ENCODE results near the gene VPS45.
"Not testable (repeated sequence)": the region's sequence is repeated elsewhere in the genome, so short reads cannot be mapped to it uniquely, and the experiment has no call there.

The VPS45 gene

GRCh38 chr1:150135400-150135799 is 67.8 kb downstream of the VPS45 start:
- DNase-seq, result not testable (repeated sequence)

DNA sequence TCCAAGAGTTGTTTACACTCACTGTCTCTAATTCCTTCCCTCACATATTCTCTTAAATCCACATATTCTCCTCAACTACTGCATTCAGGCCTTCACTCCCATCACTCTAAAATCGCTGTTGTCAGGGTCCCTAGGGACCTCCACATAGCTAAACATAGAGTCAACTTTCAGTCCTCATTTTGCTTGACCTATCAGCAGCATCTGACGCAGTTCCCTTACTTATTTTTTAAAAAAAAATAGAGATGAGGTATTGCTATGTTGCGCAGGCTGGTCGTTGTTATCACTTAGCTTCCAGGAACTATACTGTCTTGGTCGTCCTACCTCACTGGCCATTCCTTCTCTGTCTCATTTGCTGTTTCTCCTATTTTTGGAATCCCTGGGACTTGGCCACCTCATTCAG is 70.5 kb downstream of the VPS45 start:
- no peak for DNase-seq

DNA sequence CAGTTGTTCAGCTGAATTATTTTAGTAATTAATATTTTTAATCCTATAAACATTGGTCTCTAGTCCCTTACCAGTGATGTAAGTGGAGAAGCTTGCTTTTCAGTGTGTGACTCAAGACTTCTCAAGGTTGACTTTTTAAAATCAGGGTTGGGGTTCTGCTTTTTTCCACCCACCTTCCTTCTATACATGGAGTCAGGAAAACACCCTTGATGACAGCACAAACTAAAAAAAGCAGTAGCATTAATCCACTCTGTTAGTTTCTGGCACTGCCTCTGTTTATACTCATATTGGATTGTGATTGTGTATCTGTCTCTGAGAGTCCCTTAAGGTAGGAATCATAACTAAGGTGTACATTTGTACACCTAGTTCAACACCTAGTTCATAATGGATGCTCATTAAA is 73.9 kb downstream of the VPS45 start:
- no peak for DNase-seq

- DNase-seq, result no peak
These were observed 74.5 kb downstream of the VPS45 start for GRCh38 chr1:150142083-150142482.

DNA sequence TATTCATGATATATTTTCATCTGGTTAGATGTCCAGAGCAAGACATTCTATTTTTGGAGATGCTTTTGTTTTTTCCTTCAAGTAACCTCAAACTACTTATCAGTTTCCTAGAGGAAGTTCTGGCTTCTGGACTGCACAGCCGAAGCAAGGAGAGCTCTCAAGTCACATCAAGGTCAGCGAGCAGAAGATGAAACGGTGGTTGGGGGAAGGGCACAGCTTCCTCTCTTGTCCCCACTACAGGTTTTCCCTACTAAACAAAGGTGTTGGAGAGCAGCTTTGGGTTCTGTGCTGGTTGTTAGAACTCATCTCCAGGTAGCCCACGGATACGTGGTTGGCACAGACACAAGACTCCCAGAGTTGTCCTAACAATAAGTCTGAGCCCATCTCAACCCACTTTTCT is 77.0 kb downstream of the VPS45 start:
- DNase-seq, result no peak

GRCh38 chr1:150146016-150146415 is 78.4 kb downstream of the VPS45 start:
- DNase-seq, result not testable (repeated sequence)

DNA sequence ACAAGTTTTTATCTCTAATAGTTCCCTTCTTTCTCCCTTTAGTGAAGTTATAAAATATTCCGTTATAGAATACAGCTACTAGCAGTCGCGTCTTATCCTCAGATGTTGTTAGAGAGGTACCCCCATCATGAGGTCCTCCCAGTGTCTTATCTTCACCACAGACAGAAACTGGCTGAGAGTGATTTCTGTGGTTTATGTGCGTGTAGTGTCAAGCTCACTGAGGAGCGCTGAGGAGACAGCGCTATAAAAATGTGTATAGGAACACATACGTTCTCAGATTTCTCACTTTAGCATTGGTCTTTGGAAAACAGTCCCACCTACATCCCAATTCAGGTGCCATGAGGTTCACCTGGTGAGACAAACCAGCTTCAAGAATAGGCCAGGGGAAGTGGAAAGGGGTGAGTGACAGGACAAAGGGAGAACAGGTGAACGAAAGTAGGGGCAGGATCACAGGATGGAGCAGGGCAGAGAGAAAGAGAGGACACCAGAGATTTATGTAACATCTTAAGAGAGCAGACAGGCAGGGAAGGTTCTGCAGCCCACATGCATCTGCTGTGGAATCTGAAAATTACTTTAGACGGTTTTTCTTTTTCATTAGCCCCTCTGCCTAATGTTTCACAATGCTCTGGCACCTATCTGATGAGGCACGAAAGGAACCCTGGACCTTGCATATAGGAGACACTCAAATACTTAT is 79.4 kb downstream of the VPS45 start:
- DNase-seq, result no peak

DNA sequence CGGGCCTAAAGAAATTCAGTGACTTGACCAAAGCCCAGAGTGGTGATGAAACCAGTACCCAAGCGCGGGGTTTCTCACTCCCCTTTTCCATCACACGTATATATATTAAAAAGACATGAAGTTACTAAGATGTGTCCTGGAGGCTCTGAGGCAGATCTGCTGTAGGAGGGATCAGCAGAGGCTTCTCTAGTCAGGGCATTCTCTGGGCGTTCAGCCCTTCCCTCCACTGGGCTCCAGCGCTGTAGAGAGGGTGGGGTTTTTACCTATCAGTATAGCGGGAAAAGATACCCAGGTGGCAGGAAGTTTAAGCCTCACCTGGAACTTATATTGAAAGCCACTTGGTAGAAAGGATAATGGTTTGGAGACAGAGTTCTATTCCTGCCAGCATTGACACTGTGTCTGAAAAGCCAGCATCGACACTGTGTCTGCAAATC is 81.3 kb downstream of the VPS45 start:
- no peak for DNase-seq

DNA sequence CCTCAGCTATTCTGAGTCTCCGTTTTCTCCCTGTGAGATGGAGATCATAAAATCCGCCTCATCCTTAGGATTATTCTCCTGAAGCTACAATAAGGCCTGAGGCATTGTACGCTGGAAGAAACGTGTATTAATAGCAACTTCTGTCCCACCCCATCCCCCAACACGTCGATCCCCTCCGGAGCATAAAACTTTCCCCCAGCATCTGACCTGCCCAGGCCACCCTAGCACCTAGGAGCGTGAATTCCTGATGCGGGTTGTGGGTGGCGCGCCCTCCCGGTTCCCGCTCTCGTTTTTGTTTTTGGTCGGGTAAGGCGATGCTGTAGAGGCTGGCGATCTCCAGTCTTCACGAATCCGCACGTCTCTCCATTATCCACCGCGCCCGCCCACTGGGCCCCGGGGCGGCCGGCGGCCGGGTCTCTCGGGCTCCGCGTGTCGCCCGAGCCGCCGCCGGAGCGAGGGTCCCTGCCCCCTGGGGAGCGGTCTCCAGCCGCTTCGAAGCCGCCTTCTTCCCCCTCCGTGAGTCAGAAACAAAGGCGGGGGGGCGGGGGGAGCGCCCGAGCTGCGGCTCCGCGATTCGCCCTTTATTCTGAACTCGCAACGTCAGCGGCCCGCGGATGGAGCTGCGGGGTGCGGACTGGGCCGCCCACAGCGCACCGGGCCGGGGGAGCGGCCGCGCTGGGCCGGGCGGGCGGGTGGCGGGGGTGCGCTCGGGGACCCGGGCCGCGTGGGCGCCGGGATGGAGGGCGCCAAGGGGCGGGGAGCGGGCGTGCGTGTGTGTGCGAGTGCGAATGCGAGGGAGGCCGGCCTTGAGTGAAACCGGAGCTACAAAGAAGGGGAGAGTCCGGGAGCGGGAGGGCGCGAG is 81.9 kb downstream of the VPS45 start, which contains the start of gene PLEKHO1:
Gene PLEKHO1, plus strand, starts transcription at position 646 of the 862 bp plus-strand sequence. CDS start 342 bp downstream, outside the sequence.
- DNase-seq, result peak; percentile 74

DNA sequence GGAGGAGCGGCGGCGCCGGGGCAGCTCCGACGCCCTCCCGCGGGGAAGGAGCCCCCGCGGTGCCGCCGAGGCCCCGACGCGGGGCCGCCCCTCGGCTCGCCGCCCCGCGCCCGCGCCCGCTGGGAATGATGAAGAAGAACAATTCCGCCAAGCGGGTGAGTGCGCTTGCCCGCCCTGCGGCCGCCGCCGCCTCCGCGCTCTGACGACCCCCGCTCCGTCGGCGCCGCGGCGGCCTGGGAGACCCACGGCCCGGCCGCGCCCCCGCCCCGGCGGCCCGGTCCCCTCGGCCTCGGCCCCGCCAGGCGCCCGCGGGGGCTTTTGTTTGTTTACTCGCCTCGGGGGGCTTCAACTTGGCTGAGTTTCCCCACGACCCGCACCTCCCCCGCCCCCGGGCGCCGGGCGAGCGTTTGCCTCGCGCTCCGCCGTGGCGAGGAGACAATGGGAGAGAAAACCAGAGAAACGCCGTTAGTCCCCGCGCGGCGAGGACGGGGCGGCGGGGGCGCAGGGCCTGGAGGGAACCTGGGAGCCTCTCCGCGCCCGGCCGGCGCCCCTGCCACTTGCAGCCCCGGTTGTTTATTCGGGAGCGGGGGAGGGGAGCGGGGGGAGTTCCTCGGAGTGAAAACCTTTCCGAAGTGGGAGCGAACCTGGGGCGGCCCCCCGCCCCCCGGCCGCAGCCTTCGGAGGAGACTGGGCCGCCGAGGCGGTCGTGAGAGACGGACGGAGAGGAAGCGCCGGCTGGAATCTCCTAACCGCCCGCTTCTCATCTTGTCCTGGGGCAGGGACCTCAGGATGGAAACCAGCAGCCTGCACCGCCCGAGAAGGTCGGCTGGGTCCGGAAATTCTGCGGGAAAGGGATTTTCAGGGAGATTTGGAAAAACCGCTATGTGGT is 82.8 kb downstream of the VPS45 start:
- DNase-seq, result no peak

DNA sequence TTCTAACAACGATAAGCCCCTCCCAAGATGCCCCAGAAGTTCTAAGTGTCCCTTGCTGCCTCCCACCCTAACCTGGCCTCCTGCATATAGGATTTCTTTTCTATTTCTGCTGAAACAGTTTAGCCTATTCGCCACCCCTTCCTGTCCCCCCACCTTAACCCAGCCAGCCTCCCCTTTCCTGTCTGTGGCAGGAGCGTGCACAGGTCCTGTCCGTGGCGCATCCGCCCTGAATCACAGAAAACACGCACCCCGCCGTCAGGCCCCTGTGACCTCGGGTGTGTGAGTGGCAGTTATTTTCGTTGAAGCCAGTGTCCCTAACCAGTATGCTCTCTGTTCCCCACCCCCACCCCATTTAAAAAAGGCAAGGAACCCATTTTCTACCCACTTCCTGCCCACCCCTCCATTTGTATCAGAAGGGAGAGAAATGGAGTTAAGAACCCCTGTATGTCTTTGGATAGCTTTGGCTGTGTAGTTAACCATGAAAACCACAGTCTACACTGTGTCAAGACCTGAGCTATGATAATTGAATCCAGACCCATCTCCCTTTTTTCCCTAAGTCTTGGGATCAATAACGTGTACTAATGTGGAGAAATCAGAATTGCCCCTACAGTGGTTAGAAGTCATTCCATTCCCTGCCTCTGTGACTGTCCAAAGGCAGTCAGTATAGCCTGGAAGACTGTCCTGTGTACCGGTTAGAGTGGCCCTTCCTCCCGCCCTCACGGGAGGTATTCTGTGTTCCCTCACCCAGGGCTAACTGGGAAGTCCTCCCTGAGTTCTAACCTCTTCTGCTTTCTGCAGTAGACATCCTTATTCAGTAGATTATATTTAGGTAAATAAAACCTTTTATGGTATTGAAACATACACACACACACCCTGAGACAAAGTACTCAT is 84.0 kb downstream of the VPS45 start:
- DNase-seq, result peak; percentile 54

DNA sequence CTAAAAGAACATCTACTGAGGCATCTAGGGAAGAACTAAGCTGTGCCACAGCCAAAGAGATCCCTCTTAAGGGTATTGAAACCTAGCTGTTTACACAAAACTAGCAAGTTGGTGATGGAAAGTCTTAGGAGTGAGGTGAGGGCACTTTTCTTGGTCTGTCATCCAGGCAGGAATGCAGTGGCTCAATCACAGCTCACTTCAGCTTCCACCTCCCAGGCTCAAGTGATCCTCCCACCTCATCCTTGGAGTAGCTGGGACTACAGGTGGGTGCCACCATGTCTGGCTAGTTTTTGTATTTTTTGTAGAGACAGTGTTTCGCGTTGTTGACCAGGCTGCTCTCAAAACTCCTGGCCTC is 84.6 kb downstream of the VPS45 start:
- no peak for DNase-seq

DNA sequence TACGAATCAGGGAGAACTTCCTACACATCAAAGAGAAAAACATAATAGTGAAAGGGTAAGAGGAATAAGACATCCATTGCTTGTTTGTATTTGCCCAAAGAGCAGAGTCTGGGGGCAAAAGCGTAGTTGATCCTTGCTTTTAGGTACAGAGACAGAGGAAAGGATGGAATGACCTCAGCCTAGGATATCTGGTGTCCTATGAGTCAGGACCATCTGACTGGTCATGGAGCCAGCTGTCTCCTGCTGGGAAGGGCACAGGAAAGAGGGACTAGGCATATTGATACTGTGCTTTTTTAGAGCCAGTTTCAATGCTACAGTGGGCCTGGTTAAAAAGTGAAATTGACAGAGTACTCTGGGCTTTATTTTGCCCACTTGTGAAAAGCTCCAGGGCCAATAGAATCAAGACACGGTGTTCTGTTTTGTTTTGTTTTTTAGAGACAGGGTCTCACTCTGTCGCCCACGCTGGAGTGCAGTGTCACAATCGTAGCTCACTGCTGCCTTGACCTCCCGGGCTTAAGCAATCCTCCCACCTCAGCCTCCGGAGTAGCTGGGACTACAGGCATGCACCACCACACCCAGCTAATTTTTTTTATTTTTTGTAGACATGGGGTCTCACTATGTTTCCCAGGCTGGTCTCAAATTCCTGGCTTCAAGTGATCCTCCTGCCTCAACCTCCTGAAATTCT is 85.3 kb downstream of the VPS45 start:
- DNase-seq, result no peak

DNA sequence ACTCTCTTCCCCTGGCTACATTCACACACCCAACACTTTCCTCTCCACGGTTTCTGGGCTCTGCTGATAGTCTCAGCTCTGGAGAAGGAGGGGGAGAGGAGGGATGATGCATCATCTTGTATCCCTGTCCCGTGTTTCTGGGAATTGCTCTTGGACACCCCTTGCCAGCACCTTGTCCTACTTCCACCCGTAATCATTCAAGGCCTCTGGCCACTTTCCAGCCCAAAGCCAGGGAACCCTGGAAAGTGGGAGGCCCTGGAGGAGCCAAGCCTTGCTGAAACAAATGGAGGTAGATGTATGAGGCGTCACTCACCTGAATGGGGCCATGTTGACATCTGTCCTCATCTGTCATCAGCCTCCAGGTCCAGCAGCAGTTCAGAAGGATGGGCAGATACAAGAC is 86.6 kb downstream of the VPS45 start:
- no peak for DNase-seq

- DNase-seq, result no peak
These were observed 88.0 kb downstream of the VPS45 start for GRCh38 chr1:150155413-150156071.

DNA sequence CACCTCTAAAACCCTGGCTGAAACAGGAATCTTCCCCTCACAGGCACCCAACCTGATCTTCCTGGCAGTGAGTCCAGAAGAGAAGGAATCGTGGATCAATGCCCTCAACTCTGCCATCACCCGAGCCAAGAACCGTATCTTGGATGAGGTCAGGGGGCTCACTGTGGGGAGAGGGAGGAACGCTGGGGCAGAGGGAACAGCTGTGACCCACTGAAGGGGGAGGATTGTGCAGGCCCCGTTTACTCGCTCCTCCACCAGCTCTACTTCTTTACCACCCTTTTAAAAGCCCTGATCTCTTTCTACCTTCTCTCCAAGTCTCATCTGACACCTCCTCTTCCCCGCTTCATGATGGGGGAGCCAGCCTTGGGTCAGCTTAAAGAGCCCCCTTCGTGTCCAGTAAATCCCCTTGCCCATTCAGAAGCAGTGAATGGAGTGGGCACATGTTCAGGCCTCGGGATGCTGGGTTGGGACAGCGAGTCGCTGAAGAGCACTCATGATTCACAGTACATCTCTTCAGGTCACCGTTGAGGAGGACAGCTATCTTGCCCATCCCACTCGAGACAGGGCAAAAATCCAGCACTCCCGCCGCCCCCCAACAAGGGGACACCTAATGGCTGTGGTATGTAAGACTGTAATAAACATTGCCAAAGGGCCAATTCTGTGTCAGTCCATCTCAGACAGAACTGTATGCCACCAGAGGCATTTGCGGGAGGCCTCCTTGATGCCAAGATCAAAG is 89.5 kb downstream of the VPS45 start:
- DNase-seq, result no peak

DNA sequence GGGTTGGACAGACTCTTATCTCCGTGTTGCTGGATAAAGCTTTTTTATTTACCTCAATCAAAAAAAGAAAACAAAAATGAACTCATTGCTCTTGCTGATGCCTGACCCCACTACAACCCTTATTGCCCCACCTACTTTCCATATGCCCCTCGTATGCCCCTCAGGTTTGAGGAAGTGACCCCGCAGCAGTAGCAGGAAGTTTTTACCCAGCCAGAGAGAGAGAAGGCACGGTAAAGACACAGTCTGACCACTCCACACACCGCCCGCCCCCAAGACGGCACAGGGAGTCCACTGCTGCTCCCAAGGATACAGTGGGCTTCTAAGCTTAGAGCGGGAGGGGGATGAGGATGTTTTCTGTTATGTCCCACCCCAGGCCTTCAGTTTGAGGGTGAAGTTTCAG is 92.0 kb downstream of the VPS45 start:
- no peak for DNase-seq

- DNase-seq, result no peak
These were observed 93.5 kb downstream of the VPS45 start for GRCh38 chr1:150160964-150161621.

GRCh38 chr1:150161747-150162581 is 94.4 kb downstream of the VPS45 start:
- no peak for DNase-seq
